ENCODE measurements around the gene IGFLR1. TPM values are rescaled to one million over a fixed set of nuclear protein-coding genes. Genes with fewer than 3 reads are reported as not detected.
A peak's percentile ranks its signal among the peaks of the same experiment; 100 is the strongest.

Gene IGFLR1
- total and polyA plus RNA-seq, 9 of the 15 experiments (the other 6 are each of a cell fraction or from before 2014, with no cell fraction given) = 1.0 to 14.3 (median 4.6) TPM

DNA sequence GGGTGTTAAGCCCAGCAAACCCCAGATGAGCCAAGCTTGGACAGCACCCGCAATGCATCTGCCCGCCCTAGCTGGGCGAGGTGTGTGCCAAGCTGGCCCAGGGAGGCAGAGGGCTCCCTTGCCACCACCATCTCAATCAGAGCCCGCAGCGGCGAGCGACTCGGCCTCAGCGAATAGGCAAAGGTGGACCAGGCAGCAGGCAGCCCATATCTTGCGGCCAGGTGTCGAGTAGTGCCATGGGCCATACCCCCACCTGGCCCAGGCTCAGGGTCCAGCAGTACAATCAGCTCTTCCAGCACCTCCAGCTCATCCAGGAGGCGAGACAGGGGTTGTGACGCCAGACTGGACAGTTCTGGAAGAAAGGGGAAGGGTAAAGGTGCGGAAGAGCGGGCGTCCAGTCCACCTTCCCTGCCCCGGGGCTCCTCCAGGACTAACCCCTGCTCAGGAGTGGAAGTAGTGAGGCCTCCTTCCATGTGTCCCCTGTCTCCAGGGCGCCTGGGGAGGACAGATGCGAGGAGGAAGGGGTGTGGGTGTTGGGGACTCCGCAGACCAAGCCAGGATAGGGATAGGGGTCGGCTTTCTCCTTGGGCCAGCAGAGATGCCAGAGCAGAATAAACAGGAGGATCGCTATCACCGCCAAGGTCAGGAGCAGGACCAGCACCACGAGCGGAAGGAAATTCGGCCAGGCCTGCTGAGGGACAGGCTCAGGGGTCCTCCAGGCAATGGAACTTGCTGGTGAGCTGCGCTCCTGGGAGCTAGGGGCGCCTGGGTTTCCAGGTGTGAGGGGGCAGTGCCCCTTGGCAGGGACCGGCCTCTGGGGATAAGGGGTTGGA lies 2.8 kb downstream of the IGFLR1 start (continued):
- TF ChIP-seq CEBPG (CRISPR knock-in tag; IDR thresholded peaks at IDR 0.05) (no peak), CEBPG (tag; conservative IDR thresholded peaks at IDR 0.05 in 1 of 2, IDR thresholded peaks at IDR 0.05 in 1 of 2) (no peak), HNRNPH1 (optimal IDR thresholded peaks at IDR 0.05; ENCODE audit: low read depth, low read length) (no peak), ZNF146 (CRISPR knock-in tag; IDR thresholded peaks at IDR 0.05; ENCODE audit: unreplicated experiment) (no peak)
- TF ChIP-seq, protein P1, sequence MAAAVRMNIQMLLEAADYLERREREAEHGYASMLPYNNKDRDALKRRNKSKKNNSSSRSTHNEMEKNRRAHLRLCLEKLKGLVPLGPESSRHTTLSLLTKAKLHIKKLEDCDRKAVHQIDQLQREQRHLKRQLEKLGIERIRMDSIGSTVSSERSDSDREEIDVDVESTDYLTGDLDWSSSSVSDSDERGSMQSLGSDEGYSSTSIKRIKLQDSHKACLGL (CRISPR knock-in tag; IDR thresholded peaks at IDR 0.05; ENCODE audit: borderline replicate concordance, poor library complexity, severe bottlenecking) = no peak

DNA sequence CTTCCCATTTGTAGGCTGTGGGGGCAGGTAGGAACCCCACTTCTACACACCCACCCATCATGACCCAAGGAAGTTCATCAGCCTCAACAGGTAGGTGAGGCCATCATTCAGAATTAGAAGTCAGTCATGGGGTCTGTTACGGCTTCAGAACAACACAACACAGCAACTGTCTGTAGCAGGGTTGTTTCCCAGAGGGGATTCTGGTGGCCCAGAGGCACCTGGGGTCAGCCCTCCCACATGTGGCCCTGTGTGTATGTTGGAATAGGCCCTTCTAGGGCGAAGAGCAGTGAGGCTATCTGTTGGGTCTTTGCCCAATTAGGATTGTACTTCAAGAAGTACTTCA lies 3.4 kb downstream of the IGFLR1 start:
- no TSS peak for BruUV-seq (replicated peaks)
- H3K27me3 ChIP-seq (ENCODE audit: control insufficient read depth in 2 of 2, insufficient read depth in 2 of 2, low read length in 2 of 2) = no peaks in the 10 kb centered on the region
- WGBS (ENCODE audit: insufficient coverage, low coverage, missing lambda C conversion rate) = 83% methylated on average over 2 of the region's 2 CpGs
- no peaks in the 10 kb centered on the region; the same call in 2 of the 3 replicates for H3K79me2 ChIP-seq (ENCODE audit: control insufficient read depth, insufficient read depth, low read length)
- FAIRE-seq = no peak
- no peak overlapping the region for H3K27ac ChIP-seq (ENCODE audit: extremely low read depth, low read depth, low read length)
- TF ChIP-seq, protein P2, sequence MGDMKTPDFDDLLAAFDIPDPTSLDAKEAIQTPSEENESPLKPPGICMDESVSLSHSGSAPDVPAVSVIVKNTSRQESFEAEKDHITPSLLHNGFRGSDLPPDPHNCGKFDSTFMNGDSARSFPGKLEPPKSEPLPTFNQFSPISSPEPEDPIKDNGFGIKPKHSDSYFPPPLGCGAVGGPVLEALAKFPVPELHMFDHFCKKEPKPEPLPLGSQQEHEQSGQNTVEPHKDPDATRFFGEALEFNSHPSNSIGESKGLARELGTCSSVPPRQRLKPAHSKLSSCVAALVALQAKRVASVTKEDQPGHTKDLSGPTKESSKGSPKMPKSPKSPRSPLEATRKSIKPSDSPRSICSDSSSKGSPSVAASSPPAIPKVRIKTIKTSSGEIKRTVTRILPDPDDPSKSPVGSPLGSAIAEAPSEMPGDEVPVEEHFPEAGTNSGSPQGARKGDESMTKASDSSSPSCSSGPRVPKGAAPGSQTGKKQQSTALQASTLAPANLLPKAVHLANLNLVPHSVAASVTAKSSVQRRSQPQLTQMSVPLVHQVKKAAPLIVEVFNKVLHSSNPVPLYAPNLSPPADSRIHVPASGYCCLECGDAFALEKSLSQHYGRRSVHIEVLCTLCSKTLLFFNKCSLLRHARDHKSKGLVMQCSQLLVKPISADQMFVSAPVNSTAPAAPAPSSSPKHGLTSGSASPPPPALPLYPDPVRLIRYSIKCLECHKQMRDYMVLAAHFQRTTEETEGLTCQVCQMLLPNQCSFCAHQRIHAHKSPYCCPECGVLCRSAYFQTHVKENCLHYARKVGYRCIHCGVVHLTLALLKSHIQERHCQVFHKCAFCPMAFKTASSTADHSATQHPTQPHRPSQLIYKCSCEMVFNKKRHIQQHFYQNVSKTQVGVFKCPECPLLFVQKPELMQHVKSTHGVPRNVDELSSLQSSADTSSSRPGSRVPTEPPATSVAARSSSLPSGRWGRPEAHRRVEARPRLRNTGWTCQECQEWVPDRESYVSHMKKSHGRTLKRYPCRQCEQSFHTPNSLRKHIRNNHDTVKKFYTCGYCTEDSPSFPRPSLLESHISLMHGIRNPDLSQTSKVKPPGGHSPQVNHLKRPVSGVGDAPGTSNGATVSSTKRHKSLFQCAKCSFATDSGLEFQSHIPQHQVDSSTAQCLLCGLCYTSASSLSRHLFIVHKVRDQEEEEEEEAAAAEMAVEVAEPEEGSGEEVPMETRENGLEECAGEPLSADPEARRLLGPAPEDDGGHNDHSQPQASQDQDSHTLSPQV (IDR thresholded peaks at IDR 0.05) = no peak
- TF ChIP-seq RBM17 (IDR thresholded peaks at IDR 0.05; ENCODE audit: borderline replicate concordance, low read depth, low read length) = no peak
- no peak for TF ChIP-seq ARID1B (IDR thresholded peaks at IDR 0.05)
- 0 out of 2 replicates have a peak, but pooled peaks have one; percentile 7 for TF ChIP-seq ZBTB7A (IDR thresholded peaks at IDR 0.05; ENCODE audit: borderline replicate concordance, control insufficient read depth, low read depth, low read length)
- TF ChIP-seq PCBP1 (IDR thresholded peaks at IDR 0.05; ENCODE audit: low read depth, low read length, poor library complexity, severe bottlenecking) = no peak
- TF ChIP-seq, protein P3, sequence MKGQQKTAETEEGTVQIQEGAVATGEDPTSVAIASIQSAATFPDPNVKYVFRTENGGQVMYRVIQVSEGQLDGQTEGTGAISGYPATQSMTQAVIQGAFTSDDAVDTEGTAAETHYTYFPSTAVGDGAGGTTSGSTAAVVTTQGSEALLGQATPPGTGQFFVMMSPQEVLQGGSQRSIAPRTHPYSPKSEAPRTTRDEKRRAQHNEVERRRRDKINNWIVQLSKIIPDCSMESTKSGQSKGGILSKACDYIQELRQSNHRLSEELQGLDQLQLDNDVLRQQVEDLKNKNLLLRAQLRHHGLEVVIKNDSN (CRISPR knock-in tag; IDR thresholded peaks at IDR 0.05) = 0 out of 2 replicates have a peak, but pooled peaks have one; percentile 1
- ATAC-seq = no peak
- H3K4me3 ChIP-seq = no peak overlapping the region
- CTCF ChIA-PET (ENCODE audit: low intra/inter-chr PET ratio) = no interaction called here
- no peaks in the 10 kb centered on the region for H4K20me1 ChIP-seq (replicated peaks; ENCODE audit: control insufficient read depth, insufficient read depth, low read length)
- intact Hi-C loops (cut with micrococcal nuclease) = no loop called here
- H3K9me3 ChIP-seq (replicated peaks; ENCODE audit: control insufficient read depth, insufficient read depth, low read depth, low read length) = no peaks in the 10 kb centered on the region
- no peak overlapping the region for H3K9ac ChIP-seq (ENCODE audit: insufficient read depth in 1 of 2, low read depth in 2 of 2, low read length in 2 of 2)
- H2AFZ ChIP-seq (ENCODE audit: low read depth, low read length) = no peak overlapping the region
- H3K4me1 ChIP-seq (replicated peaks in 1 of 2; ENCODE audit: control insufficient read depth in 2 of 2, insufficient read depth in 2 of 2, low read length in 2 of 2) = peaks cover 16 to 44% of the 10 kb centered on the region in 2 experiments; a peak in 4 of 5 replicates
- peaks cover 67% of the 10 kb centered on the region; the same call in 2 of the 3 replicates for H3K36me3 ChIP-seq (ENCODE audit: control insufficient read depth, insufficient read depth, low read length)
- in situ Hi-C loops (cut with MboI) = no loop called here
- no peak for DNase-seq (ENCODE audit: extremely low read depth in 1 of 4, low spot score in 3 of 4)
- no peak overlapping the region for H3K4me2 ChIP-seq (ENCODE audit: insufficient read depth, low read length)
- POLR2A ChIA-PET = interaction anchor here (2.3 to 2.7 kb wide), 2 partner anchors 11 to 14 kb away, joined by 18 to 19 read pairs; no protein-coding TSS in a partner anchor
- H3K9me1 ChIP-seq (ENCODE audit: control insufficient read depth, insufficient read depth, low read length) = no peaks in the 10 kb centered on the region
